Stimulated activated CD4-positive, alpha-beta T cell treated with anti-CD3 and anti-CD28 coated beads, Interleukin-1b, Interleukin-23, amount 100 ng/mL, for 48 hours (primary cell): ENCODE data around the gene PRR18.

Experiments
- DNase-seq: peaks from one replicate; pipeline ENCODE4 v3.0.0-alpha.2; 2020

Gene PRR18

GRCh38 chr6:166274739-166275370 lies 33.3 kb downstream of the PRR18 start:
- no peak for DNase-seq

- no peak for DNase-seq
Measured at GRCh38 chr6:166274163-166274562, 34.0 kb downstream of the PRR18 start.

- no peak for DNase-seq
Measured at GRCh38 chr6:166271376-166271765, 36.8 kb downstream of the PRR18 start.

GRCh38 chr6:166270706-166271375 lies 37.4 kb downstream of the PRR18 start:
- no peak for DNase-seq

GRCh38 chr6:166269301-166270039 lies 38.7 kb downstream of the PRR18 start:
- DNase-seq = no peak

GRCh38 chr6:166268431-166268830 lies 39.8 kb downstream of the PRR18 start:
- DNase-seq = no peak

GRCh38 chr6:166267526-166267925 lies 40.7 kb downstream of the PRR18 start:
- no peak for DNase-seq

GRCh38 chr6:166266336-166266735 lies 41.9 kb downstream of the PRR18 start:
- no peak for DNase-seq

GRCh38 chr6:166262743-166263515 lies 45.3 kb downstream of the PRR18 start:
- DNase-seq = no peak

- no peak for DNase-seq
Measured at GRCh38 chr6:166259296-166259977, 48.8 kb downstream of the PRR18 start.

GRCh38 chr6:166258854-166259276 lies 49.3 kb downstream of the PRR18 start:
- DNase-seq = peak; percentile 58

- peak; percentile 63 for DNase-seq
Measured at GRCh38 chr6:166257911-166258318, 50.3 kb downstream of the PRR18 start.
